WTC11 (cell line): ENCODE data around the gene FOXO1. TPM values are rescaled to one million over a fixed set of nuclear protein-coding genes. Genes with fewer than 3 reads are reported as not detected.

Source experiments
- ATAC-seq: fragments of 200-7000 bp; cut with Tn5 transposase; 2 replicates; pipeline ENCODE4 v1.10.0; 2021; ENCODE audit warnings: mild to moderate bottlenecking, moderate library complexity
- CTCF ChIA-PET: fragments of 300-600 bp; sonication (Branson Sonifier 250); formaldehyde crosslinking; loops from one replicate; lab custom pipeline; 2021; ENCODE audit warnings: antibody characterized with exemption; lab: Charles Lee
- POLR2A ChIA-PET: fragments of 350-600 bp; sonication (Branson Sonifier 250); formaldehyde crosslinking; loops from one replicate; lab custom pipeline; 2021; ENCODE audit warnings: antibody characterized with exemption; lab: Charles Lee
- DNase-seq: peaks from one replicate; pipeline ENCODE4 v3.0.0; 2021; ENCODE audit warnings: low spot score
- H3K27ac Mint-ChIP-seq: 2 replicates; pipeline ENCODE4 v1.8.0; 2021; ENCODE audit warnings: mixed read lengths
- H3K27me3 Mint-ChIP-seq: 2 replicates; pipeline ENCODE4 v1.8.0; 2021; ENCODE audit warnings: low read depth, mild to moderate bottlenecking, moderate library complexity, mixed read lengths
- H3K36me3 Mint-ChIP-seq: 2 replicates; pipeline ENCODE4 v1.8.0; 2021; ENCODE audit warnings: mixed read lengths
- H3K4me1 Mint-ChIP-seq: 2 replicates; pipeline ENCODE4 v1.8.0; 2022; ENCODE audit warnings: mixed read lengths
- H3K4me3 Mint-ChIP-seq: 2 replicates; pipeline ENCODE4 v1.8.0; 2021; ENCODE audit warnings: mild to moderate bottlenecking, moderate library complexity, mixed read lengths
- H3K9me3 Mint-ChIP-seq: 2 replicates; pipeline ENCODE4 v1.8.0; 2021; ENCODE audit warnings: mixed read lengths
- E2F4 ChIP-seq: sonication (generic); formaldehyde crosslinking; IDR thresholded peaks from 2 replicates; pipeline ENCODE4 v1.8.1; 2022; ENCODE audit warnings: low read depth, mild to moderate bottlenecking, moderate library complexity, missing genetic modification reagents, borderline replicate concordance
- GRHL2 ChIP-seq: fragments of 250-450 bp; sonication (Bioruptor Pico); IDR thresholded peaks from 2 replicates; pipeline ENCODE4 v1.8.0; 2022; ENCODE audit warnings: mild to moderate bottlenecking, moderate library complexity; ENCODE audit not compliant: insufficient replicate concordance, severe bottlenecking
- GTF2I ChIP-seq: fragments of 250-450 bp; sonication (Bioruptor Pico); conservative IDR thresholded peaks from 2 replicates; pipeline ENCODE4 v1.4.0; 2021; ENCODE audit warnings: mild to moderate bottlenecking
- HMGA2 ChIP-seq: fragments of 250-450 bp; sonication (Bioruptor Pico); IDR thresholded peaks from 2 replicates; pipeline ENCODE4 v1.4.0; 2021; ENCODE audit warnings: mild to moderate bottlenecking, moderate library complexity
- KAT7 ChIP-seq: sonication (generic); formaldehyde crosslinking; IDR thresholded peaks from 2 replicates; pipeline ENCODE4 v1.8.1; 2023; ENCODE audit warnings: missing genetic modification reagents, mild to moderate bottlenecking, borderline replicate concordance
- MXD4 ChIP-seq: fragments of 250-450 bp; sonication (Bioruptor Pico); IDR thresholded peaks from 2 replicates; pipeline ENCODE4 v1.8.0; 2021; ENCODE audit warnings: mild to moderate bottlenecking, moderate library complexity, borderline replicate concordance
- MYBL2 ChIP-seq: sonication (generic); formaldehyde crosslinking; IDR thresholded peaks from 2 replicates; pipeline ENCODE4 v1.8.1; 2023; ENCODE audit warnings: mild to moderate bottlenecking, moderate library complexity, missing genetic modification reagents
- NFE2L1 ChIP-seq: sonication (generic); formaldehyde crosslinking; IDR thresholded peaks from 2 replicates; pipeline ENCODE4 v1.8.1; 2023; ENCODE audit warnings: missing genetic modification reagents
- NR2C2 ChIP-seq: sonication (generic); formaldehyde crosslinking; IDR thresholded peaks from 2 replicates; pipeline ENCODE4 v1.8.0; 2022; ENCODE audit warnings: mild to moderate bottlenecking, missing genetic modification reagents
- NR3C1 ChIP-seq: sonication (generic); formaldehyde crosslinking; conservative IDR thresholded peaks from 2 replicates; pipeline ENCODE4 v1.8.1; 2023; ENCODE audit warnings: low read depth, mild to moderate bottlenecking, missing genetic modification reagents
- PREB ChIP-seq: sonication (generic); formaldehyde crosslinking; IDR thresholded peaks from 2 replicates; pipeline ENCODE4 v1.8.1; 2022; ENCODE audit warnings: mild to moderate bottlenecking, missing genetic modification reagents, moderate library complexity, borderline replicate concordance
- SMAD3 ChIP-seq: sonication (generic); formaldehyde crosslinking; IDR thresholded peaks from 2 replicates; pipeline ENCODE4 v1.8.0; 2022; ENCODE audit warnings: missing genetic modification reagents, mild to moderate bottlenecking, borderline replicate concordance
- STAT6 ChIP-seq: sonication (generic); formaldehyde crosslinking; conservative IDR thresholded peaks from 2 replicates; pipeline ENCODE4 v1.8.1; 2023; ENCODE audit warnings: mild to moderate bottlenecking, low read depth, missing genetic modification reagents, moderate library complexity
- TEAD4 ChIP-seq: sonication (generic); formaldehyde crosslinking; IDR thresholded peaks from 2 replicates; pipeline ENCODE4 v1.8.0; 2022; ENCODE audit warnings: mild to moderate bottlenecking, missing genetic modification reagents
- ZBTB21 ChIP-seq: sonication (generic); formaldehyde crosslinking; IDR thresholded peaks from 2 replicates; pipeline ENCODE4 v1.8.1; 2023; ENCODE audit warnings: mild to moderate bottlenecking, missing genetic modification reagents, borderline replicate concordance
- ZNF121 ChIP-seq: sonication (generic); formaldehyde crosslinking; IDR thresholded peaks from 2 replicates; pipeline ENCODE4 v1.8.0; 2023; ENCODE audit warnings: missing genetic modification reagents
- ZNF138 ChIP-seq: sonication (generic); formaldehyde crosslinking; conservative IDR thresholded peaks from 2 replicates; pipeline ENCODE4 v1.8.1; 2022; ENCODE audit warnings: mild to moderate bottlenecking, moderate library complexity, missing genetic modification reagents
- ZNF232 ChIP-seq: sonication (generic); formaldehyde crosslinking; IDR thresholded peaks from 2 replicates; pipeline ENCODE4 v1.8.0; 2022; ENCODE audit warnings: mild to moderate bottlenecking, missing genetic modification reagents
- ZNF671 ChIP-seq: fragments of 250-450 bp; sonication (Bioruptor Pico); IDR thresholded peaks from 2 replicates; pipeline ENCODE4 v1.8.0; 2021; ENCODE audit warnings: mild to moderate bottlenecking
- total RNA-seq: library from RNA; stranded (reverse); gene quantifications from 3 replicates; pipeline ENCODE4 v1.2.3, GENCODE V29; 2021
- TF ChIP-seq, protein P1 (sequence below): sonication (generic); formaldehyde crosslinking; IDR thresholded peaks from 2 replicates; pipeline ENCODE4 v1.8.1; 2023; ENCODE audit warnings: mild to moderate bottlenecking, missing genetic modification reagents, moderate library complexity
- TF ChIP-seq, protein P2 (sequence below): sonication (generic); formaldehyde crosslinking; conservative IDR thresholded peaks from 2 replicates; pipeline ENCODE4 v1.8.1; 2022; ENCODE audit warnings: mild to moderate bottlenecking, missing genetic modification reagents

FOXO1 gene
- total RNA-seq, 1 experiment from 2014 or later, result 37.9 TPM

DNA sequence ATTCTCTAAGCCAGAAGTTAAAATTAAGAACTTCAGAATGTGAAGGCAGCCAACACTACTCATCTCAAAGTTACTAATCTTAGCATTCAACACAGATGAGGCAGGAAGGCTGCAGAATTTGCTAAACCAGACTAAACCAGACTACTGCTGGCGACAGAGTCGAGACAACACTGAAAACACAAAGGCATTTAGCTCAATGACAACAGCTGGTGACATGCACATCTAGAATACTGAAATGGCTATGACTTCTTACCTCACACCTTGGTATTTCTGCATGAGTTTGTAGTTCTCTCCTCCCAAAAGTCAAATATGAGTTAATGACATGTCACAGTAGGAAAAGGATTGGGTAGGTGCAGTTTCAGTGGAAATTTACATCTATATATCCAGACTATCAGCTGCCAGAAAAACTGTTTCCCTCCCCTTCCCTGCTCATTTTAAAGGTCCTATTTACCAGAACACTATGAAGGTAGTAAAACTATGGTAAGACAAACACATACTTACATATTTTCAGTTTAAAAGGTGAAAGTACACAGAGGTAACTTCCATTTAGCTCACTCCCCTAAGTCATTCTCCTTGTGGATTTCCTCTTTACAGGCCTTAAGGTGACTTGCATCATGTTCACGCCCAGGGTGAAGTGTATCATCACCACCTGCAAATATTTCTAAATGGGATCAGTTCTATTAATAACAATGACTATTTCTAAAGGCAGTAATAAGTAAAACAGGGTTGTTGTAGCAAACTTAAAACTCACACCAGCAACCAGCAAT, 21.4 kb downstream of the FOXO1 start:
- ChIA-PET POLR2A (no interaction called here), CTCF (interaction anchor here (0.9 kb wide), 1 partner anchor 9 kb away, joined by 3 read pairs; no protein-coding TSS in a partner anchor)
- no peaks in the 10 kb centered on the region for H3K27me3 Mint-ChIP-seq
- H3K4me3 Mint-ChIP-seq, result no peak overlapping the region
- no peaks in the 10 kb centered on the region; the same call in 1 of the 2 replicates for H3K36me3 Mint-ChIP-seq
- TF ChIP-seq MXD4 (CRISPR knock-in tag) (no peak), ZNF671 (CRISPR knock-in tag) (no peak), E2F4 (CRISPR knock-in tag) (no peak), NR3C1 (no peak), ZBTB21 (CRISPR knock-in tag) (no peak), ZNF121 (CRISPR knock-in tag) (no peak)
- TF ChIP-seq, protein P1, sequence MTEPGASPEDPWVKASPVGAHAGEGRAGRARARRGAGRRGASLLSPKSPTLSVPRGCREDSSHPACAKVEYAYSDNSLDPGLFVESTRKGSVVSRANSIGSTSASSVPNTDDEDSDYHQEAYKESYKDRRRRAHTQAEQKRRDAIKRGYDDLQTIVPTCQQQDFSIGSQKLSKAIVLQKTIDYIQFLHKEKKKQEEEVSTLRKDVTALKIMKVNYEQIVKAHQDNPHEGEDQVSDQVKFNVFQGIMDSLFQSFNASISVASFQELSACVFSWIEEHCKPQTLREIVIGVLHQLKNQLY (CRISPR knock-in tag), result no peak
- peak overlapping the region; percentile 76 for H3K27ac Mint-ChIP-seq
- peaks cover 89% of the 10 kb centered on the region for H3K4me1 Mint-ChIP-seq
- no peaks in the 10 kb centered on the region for H3K9me3 Mint-ChIP-seq
- ATAC-seq, result no peak
- DNase-seq, result no peak

- TF ChIP-seq SMAD3 (CRISPR knock-in tag) (no peak), ZNF138 (CRISPR knock-in tag) (no peak), NR2C2 (CRISPR knock-in tag) (no peak), ZNF121 (CRISPR knock-in tag) (no peak), PREB (CRISPR knock-in tag) (no peak), MYBL2 (CRISPR knock-in tag) (no peak), KAT7 (CRISPR knock-in tag) (no peak), GTF2I (CRISPR knock-in tag) (no peak)
- TF ChIP-seq, protein P2, sequence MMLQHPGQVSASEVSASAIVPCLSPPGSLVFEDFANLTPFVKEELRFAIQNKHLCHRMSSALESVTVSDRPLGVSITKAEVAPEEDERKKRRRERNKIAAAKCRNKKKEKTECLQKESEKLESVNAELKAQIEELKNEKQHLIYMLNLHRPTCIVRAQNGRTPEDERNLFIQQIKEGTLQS (CRISPR knock-in tag), result no peak
- no peaks in the 10 kb centered on the region for H3K9me3 Mint-ChIP-seq
- ChIA-PET POLR2A (no interaction called here), CTCF (interaction anchor here (1.0 to 1.5 kb wide), 3 partner anchors 28 to 42 kb away, joined by 3 to 4 read pairs (median 3); no protein-coding TSS in a partner anchor)
- H3K27me3 Mint-ChIP-seq, result no peaks in the 10 kb centered on the region
- DNase-seq (no peak), ATAC-seq (no peak)
- H3K27ac Mint-ChIP-seq, result peak overlapping the region; percentile 3
- no peak overlapping the region for H3K4me3 Mint-ChIP-seq
- peaks cover 76% of the 10 kb centered on the region for H3K4me1 Mint-ChIP-seq
- H3K36me3 Mint-ChIP-seq, result no peaks in the 10 kb centered on the region; the same call in 1 of the 2 replicates
These were observed 25.5 kb downstream of the FOXO1 start for GRCh38 chr13:40640845-40641458.

- Mint-ChIP-seq H3K4me1 (peaks cover 76% of the 10 kb centered on the region), H3K9me3 (no peaks in the 10 kb centered on the region), H3K27me3 (no peaks in the 10 kb centered on the region), H3K4me3 (no peak overlapping the region), H3K27ac (peak overlapping the region; percentile 3), H3K36me3 (no peaks in the 10 kb centered on the region; the same call in 1 of the 2 replicates)
- no peak for DNase-seq
- CTCF ChIA-PET, result interaction anchor here (1.0 to 1.5 kb wide), 3 partner anchors 29 to 42 kb away, joined by 3 to 4 read pairs (median 3); no protein-coding TSS in a partner anchor
- peak; percentile 10 for ATAC-seq
- POLR2A ChIA-PET, result no interaction called here
- no peak for TF ChIP-seq TEAD4
- no peak for TF ChIP-seq STAT6
- no peak for TF ChIP-seq NFE2L1 (CRISPR knock-in tag)
- TF ChIP-seq, protein P1 (CRISPR knock-in tag), result no peak
- no peak for TF ChIP-seq GRHL2 (CRISPR knock-in tag)
- TF ChIP-seq HMGA2 (CRISPR knock-in tag), result no peak
- TF ChIP-seq ZNF232 (CRISPR knock-in tag), result no peak
- TF ChIP-seq MXD4 (CRISPR knock-in tag), result no peak
These were observed 26.2 kb downstream of the FOXO1 start for GRCh38 chr13:40640202-40640601.
